ENCODE data around the gene UNC119.

- TF ChIP-seq CTCF (IDR thresholded peaks at IDR 0.05) (no peak), EZH2 (IDR thresholded peaks at IDR 0.05) (no peak)
Observed at GRCh38 chr17:28519236-28519635, 33.2 kb downstream of the UNC119 start.

Measured in neural progenitor cell (in vitro differentiated cells).